NCI-H128 (cell line): ENCODE results near the gene USP24.

ENCODE experiments used
- DNase-seq: peaks from one replicate; lab custom pipeline; 2025; ENCODE audit not compliant: unreplicated experiment; lab: John Stamatoyannopoulos, UW

Gene USP24

GRCh38 chr1:55215194-55216021, at the start of gene USP24:
USP24 (minus strand) TSS chr1:55215364; CDS start chr1:55215113, 251 bp downstream.
- DNase-seq: peak; percentile 66

GRCh38 chr1:55262822-55263221, 47.7 kb upstream of the USP24 start:
- DNase-seq: no peak

- no peak for DNase-seq
These were observed 44.9 kb upstream of the USP24 start for GRCh38 chr1:55259911-55260609.

- DNase-seq: no peak
These were observed 42.8 kb upstream of the USP24 start for GRCh38 chr1:55257958-55258357.

- DNase-seq: no peak
These were observed 40.7 kb upstream of the USP24 start for GRCh38 chr1:55255901-55256300.

GRCh38 chr1:55252942-55253589, 37.9 kb upstream of the USP24 start:
- no peak for DNase-seq

GRCh38 chr1:55250399-55251075, 35.4 kb upstream of the USP24 start:
- no peak for DNase-seq

- DNase-seq: no peak
These were observed 34.7 kb upstream of the USP24 start for GRCh38 chr1:55249646-55250398.

GRCh38 chr1:55246896-55247295, 31.7 kb upstream of the USP24 start:
- no peak for DNase-seq

- DNase-seq: no peak
These were observed 31.2 kb upstream of the USP24 start for GRCh38 chr1:55246331-55246730.

- no peak for DNase-seq
These were observed 30.6 kb upstream of the USP24 start for GRCh38 chr1:55245781-55246180.

- DNase-seq: no peak
These were observed 29.4 kb upstream of the USP24 start for GRCh38 chr1:55244476-55245099.

- DNase-seq: no peak
These were observed 28.5 kb upstream of the USP24 start for GRCh38 chr1:55243655-55244054.

- DNase-seq: no peak
These were observed 24.4 kb upstream of the USP24 start for GRCh38 chr1:55239548-55239947.

- DNase-seq: no peak
These were observed 20.6 kb upstream of the USP24 start for GRCh38 chr1:55235722-55236121.

GRCh38 chr1:55234016-55234415, 18.9 kb upstream of the USP24 start:
- DNase-seq: no peak

GRCh38 chr1:55233145-55233777, 18.1 kb upstream of the USP24 start:
- no peak for DNase-seq

- DNase-seq: no peak
These were observed 17.4 kb upstream of the USP24 start for GRCh38 chr1:55232448-55233144.

GRCh38 chr1:55231745-55232144, 16.6 kb upstream of the USP24 start:
- DNase-seq: no peak
